GM19099 (cell line): ENCODE data around the gene C10orf67.

ENCODE experiments used
- POLR2A ChIP-seq: IDR thresholded peaks from 3 replicates; pipeline ENCODE4 v1.6.1; 2011; ENCODE audit warnings: low read depth; ENCODE audit not compliant: insufficient read length; ENCODE audit errors: extremely low read depth

C10orf67 gene

DNA sequence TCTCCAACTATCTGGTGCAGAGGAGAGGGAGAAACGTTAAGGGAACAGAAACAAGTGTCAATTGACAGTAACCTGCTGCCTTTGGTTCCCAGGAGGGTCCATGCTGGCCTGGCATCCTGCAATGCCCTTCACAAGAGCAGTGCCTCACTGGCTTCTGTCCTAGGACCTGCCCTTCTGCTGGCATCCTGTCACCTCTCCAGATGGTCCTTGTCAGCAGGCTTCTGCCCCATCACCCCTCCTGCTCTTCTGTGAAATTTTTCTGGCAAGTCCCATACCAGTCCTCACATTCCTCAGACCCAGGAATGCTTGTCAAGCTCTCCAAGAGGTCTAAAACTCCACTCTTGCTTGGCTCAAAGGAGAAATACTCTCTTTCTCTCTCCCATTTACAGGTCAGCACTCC is 34.2 kb downstream of the C10orf67 start:
- TF ChIP-seq POLR2A = no peak

- TF ChIP-seq POLR2A = no peak
These were observed 49.9 kb downstream of the C10orf67 start for GRCh38 chr10:23294638-23295247.

DNA sequence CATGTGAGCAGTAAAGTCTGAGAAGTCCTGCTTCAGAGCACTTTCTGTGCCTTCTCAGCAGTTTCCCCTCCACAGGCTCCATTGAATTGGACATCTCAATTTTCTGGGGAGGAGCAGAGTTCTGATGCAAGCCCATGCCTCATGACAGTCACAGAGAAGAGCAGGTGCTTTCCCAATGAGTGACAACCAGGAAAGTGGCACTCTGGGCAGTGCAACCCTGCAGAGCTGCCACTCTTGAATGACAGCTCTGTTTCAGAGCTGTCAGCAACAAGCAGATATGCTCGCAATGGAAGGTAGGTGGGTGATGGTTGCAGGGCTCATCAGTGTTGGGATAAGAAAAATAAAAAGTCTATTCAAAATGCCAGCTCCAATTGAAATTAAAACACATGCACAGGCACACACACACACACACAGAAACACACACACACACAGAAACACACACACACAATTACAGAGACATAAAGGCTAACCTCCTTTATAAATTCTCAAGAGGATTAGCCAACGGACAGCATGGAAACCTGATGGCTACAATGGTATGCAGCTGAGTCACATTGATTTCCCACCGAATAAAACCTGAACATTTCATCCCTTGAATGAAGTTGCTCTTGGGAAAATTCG is 50.5 kb downstream of the C10orf67 start:
- no peak for TF ChIP-seq POLR2A

DNA sequence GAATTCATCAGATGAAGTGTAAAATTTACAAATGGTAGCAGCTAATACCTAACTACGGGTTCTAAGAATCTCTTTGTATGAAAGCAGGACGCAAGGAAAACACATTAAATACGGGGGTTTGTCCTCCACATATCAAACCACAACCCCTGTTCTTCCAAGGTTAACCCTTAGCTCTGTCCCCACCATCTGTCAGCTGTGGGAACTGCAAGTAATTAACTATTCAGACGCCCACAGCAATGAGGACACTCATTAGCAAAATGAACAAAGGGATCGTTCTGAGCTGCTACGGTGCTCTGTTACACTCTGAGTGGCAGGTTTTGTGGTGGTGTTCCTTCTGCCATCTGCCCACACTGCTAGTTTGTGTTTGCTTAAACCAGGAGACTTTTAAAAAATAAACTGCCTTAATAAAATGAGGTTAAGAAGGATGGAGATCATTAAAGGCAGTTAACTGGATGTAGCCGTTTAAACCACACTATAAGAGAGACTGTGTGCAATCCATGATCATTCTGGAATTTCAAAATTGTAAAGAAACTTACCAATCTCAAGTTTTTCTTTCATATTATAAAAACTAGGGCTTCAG is 51.4 kb downstream of the C10orf67 start:
- TF ChIP-seq POLR2A = no peak

- TF ChIP-seq POLR2A = no peak
These were observed 52.9 kb downstream of the C10orf67 start for GRCh38 chr10:23291551-23292334.

DNA sequence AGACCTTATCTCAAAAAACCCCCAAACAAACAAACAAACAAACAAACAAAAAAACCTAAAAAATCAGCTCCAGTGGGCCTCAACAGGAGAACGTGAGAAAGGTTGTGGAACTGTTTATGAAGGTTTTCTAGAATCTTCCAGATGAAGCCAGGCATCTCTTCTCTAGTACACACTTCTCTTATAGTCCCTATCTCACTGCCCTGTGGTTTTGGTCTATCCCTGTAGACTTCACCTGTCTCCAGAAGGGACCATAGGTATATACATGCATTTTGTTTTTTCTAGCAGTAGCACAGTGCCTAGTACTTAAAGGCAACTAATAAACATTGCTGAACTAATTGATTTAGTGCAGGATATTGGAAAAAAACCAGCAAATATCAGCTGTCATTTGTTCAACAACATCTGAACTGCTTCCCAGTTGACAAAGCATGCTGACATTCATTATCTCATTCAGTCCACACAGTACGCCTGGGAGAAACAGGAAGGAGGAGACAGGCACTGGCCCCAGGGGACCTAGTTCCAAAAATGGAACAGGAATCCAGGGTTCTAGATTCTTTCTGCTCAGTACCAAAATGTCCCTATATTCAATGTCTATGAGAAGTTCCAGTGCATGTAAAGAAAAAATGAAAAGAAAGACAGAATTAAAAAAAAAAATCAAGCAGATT is 59.8 kb downstream of the C10orf67 start:
- TF ChIP-seq POLR2A = no peak

DNA sequence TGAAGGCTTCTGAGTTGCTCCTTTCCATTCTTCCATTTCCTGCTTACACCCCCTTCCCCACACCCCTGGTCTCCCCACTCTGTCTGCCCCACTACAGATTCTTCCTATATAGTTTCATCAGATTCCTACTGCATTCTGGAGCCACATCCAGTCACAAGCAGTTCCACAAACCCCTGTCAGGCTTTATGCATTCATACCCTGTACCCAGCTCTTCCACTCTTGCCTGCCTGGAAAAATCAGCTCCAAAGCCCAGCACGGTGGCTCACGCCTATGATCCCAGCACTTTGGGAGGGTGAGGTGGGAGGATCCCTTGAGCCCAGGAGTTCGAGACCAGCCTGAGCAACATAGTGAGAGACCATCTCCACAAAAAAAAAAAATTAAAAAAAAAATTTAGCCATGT is 60.4 kb downstream of the C10orf67 start:
- TF ChIP-seq POLR2A = no peak

GRCh38 chr10:23283680-23284079 is 60.9 kb downstream of the C10orf67 start:
- no peak for TF ChIP-seq POLR2A

DNA sequence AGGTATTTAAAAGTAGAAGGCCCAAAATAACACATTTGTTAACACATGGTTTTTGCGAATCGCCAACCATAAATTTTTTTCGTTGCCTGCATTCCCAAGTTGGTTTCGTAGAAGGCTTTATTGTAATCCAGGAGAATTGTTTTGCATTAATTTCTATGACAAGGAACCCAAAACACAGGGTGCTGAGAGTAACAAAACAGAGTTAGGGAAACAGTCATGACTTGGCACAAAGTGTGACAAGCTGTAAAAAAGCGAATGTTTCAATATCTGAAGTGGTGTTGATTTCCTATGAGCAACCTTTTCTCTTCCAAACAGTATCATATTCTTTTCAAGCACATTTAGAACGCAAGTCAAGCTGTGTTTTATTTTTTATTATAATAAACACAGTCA is 63.6 kb downstream of the C10orf67 start:
- no peak for TF ChIP-seq POLR2A

DNA sequence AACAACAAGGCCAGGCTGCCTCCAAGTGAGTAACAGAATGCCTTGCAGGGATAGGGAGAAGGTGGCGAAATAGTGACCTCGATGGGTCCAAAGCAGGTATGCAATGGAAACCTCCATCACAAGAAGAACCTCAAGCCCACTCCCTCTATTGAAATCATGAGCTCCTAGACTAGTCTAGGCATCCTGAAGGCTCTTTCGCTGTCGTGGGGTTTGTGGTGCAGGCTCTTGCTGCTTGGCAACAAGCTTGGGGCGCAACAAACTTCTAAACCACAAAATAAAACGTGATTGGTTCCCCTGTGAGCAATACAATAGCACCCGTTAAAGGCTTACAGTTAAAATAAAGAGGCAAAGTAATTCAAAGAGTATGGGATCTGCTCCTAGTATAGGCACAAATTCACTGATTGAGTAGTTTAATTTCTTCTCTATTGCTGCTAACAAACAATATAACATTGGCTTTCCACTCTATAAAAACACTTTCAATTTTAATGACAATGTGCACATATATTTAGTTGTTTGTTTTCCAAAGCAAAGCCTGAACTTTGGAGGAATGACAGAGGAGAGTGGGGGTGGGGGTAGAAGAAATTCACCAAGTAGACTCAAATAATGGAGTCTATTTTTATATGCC is 64.1 kb downstream of the C10orf67 start:
- TF ChIP-seq POLR2A = no peak

DNA sequence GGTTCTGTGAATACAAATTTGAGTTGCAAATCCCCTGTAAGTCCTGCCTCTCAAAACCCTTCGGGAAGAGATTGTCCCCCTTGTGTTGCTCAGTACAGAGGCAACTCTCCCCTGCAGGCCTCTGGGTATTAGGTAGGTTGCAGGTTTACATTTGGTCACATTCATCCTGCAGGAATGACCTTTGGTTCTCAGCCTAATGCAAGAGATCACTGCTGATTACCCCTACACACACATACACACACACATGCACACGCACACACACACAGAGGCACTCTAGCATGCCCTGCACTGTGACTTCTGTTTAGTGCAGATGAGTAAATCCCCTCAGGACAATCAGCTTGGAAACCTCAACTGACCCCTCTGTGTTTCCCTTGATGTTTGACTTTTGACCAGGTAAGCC is 69.2 kb downstream of the C10orf67 start:
- no peak for TF ChIP-seq POLR2A

GRCh38 chr10:23270531-23270930 is 74.1 kb downstream of the C10orf67 start:
- TF ChIP-seq POLR2A = no peak

GRCh38 chr10:23263441-23264164 is 81.0 kb downstream of the C10orf67 start:
- TF ChIP-seq POLR2A = no peak

DNA sequence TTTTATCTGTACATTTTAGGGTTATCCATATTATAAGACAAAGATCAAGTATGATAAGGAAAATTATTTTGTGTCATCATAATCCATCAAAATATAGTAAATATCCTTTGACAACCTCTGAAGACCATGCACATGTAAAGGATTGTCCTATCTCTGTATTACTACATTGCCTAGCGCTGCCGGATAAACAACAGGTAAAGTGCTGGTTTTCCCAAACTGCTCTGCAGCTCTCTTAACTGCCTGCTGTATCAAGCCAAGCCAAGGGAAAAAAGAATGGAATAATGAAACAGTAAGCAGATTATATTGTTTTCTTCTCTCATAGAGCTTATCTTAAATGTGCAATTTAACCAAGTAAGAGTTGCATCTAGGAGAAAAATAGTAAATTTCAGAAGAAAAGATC is 81.7 kb downstream of the C10orf67 start:
- TF ChIP-seq POLR2A = no peak
